Activated CD8-positive, alpha-beta memory T cell treated with anti-CD3 and anti-CD28 coated beads for 1 hour (primary cell): ENCODE measurements around the gene IGFBP1.

Source experiments
- DNase-seq, 2 donors: peaks; one replicate each; pipeline ENCODE4 v3.0.0-alpha.2; 2020; ENCODE audit warnings: low read depth in 1 of 2; ENCODE audit errors: extremely low read depth in 1 of 2

IGFBP1 gene

DNA sequence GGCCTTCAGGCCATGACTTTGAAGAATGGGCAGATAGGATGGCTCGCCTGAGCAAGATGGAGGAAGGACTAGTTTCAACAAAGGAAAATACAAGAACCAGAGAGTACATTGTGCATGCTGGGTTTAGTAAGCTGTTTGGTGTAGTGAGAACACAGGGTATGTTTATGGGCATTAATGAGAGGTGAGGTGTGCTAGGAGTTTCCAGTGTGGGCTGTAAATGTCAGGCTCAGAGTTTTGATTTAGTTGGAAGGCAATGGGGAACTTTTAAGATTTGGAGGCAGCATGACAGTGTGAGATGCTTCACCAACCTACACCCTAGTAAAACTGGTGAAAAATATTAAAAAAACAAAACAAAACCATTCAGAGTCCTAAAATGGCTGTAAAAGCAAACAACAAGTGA, 13.3 kb downstream of the IGFBP1 start:
- no peak for DNase-seq

DNA sequence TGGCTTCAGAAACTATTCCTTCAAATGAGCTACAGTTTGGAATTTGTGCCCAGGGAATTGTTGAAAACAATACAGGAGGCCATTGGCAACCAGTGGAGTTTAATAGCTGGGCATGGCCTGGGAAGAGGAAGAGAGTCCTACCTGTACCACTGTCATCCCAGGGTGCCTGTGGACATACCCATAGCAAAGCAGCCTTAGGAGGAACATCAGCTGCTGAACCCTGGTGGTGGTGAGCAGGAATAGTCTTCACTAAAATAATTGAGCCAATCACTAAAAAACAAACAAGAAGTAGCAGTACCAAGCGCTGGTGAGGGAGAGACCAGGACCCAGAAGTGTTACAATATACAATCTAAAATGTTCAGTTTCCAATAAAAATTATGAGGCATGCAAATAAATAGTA, 14.5 kb downstream of the IGFBP1 start:
- no peak for DNase-seq

DNA sequence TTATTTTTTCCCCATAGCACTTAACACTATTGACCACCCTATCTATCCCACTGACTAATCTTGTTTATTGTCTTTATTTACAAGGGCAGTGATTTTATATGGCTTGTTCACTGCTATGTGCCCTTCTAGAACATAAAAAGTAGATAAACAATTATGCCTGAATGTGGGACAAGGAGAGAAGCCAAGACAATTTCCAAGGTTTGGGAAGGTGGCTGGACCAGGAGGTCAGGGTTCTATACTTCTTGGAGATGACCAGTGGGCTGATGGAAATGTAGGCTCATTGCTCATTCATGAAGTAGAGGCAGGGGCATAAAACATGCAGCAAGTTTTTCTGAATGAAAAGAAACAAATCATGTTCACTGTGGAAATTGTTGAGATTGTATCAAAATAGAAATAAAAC, 21.3 kb downstream of the IGFBP1 start:
- no peak for DNase-seq

DNA sequence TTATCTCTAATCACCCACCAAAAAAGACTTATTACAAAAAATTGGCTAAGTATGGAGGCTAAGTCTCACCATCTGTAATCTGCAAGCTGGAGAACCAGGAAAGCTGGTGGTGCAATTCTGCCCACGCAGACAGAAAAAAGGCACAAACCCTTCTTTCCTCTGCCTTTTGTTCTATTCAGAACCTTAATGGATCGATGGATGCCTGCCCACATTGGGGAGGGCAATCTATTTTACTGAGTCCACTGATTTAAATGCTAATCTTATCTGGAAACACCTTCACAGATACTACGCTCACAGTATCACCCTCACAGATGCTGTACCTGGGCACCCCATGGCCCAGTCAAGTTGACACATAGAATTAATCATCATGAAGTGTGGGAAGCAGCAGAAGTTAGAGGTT, 22.6 kb downstream of the IGFBP1 start:
- DNase-seq = no peak

DNA sequence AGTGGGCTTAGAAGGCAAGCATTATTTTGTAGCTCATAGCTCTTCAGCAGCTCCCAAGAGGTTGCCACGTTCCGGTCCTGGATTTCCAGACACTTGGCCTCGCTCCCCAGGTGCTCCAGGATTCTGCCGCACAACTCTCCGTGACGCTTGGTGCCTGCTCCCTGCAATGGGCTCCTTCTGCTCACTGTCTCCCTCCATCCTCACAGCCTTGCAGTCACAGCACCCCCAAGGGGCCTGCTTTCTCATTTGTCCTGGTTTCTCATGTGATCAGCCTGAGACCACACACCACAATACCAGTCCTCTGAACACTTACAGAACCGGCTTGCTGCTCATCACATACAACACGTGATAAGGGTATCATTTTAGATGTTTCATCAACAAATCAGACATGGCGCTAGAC, 23.0 kb downstream of the IGFBP1 start:
- no peak for DNase-seq

DNA sequence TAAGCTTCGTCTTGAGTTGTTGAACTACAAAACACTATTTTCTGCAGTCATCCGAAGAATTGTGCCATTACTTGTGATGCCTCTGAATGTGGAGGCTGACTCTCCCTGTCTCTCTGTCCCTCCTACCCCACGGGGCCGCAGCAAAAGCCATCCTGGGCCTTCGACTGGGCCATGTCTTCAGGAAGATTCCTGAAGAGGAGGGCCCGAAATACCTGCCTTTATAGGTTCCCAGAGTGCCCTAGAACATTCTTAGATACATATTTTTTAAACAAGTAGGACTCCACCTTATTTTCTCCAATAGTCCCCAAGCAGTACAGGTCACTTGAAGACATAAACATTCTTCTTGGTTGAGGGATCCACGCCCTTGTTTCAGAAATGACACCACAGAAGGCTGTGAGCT, 24.7 kb downstream of the IGFBP1 start:
- no peak for DNase-seq

DNA sequence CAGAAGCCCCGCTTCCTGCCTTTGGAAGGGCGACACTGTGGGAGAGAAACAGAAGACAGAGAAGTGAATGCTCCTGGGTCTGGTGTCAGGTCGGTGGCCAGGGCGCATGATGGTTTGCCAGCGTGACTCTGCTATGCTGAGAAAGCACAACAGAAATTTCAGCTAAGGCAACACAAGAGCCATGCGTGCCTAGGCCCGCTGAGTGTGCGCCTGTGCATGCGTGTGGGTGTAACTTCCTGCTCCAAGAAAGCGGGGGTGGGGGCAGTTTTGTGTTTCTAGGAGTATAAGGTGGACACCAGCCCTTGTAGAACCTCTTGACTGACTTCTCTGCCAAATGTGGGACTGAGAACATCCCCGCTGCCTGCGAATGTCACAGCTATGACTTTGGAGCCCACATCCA, 26.6 kb downstream of the IGFBP1 start:
- DNase-seq = no peak

DNA sequence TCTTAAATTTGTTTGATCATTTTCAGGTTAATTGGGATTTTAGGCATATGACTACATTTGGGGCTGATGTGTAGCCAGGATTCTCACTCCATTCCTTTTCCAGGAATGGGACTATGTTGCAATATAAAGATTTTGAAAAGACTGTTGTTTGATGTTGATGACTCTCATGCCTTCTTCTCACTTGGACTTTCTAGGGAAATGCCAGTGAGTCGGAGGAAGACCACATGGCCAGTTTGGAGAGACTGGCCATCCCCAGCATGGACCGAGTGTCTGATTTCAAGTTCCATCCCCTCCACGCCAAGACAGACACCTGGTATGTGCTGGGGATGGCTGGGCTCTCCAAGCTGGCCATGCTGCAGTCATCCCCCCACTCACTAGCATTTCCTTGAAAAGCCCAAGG, 27.3 kb downstream of the IGFBP1 start:
- no peak for DNase-seq

DNA sequence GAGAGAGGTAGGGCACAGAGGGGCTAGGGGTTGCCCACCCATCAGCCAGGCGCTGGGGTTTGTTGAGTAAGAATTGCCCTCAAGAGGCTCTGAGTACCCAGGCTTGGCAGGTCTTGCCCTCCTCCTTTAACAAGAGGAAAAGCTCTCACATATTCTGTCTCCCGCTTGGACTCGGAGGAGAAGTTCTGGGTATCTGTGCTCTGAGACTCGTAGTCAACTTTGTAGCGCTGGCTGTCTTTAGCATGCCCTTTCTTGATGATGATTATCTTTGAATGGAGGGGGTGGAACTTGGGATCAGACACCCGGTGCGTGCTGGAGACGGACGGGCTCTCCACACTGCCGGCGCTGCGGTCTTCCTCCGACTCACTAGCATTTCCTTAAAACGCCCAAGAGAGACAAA, 28.8 kb downstream of the IGFBP1 start:
- DNase-seq = no peak

DNA sequence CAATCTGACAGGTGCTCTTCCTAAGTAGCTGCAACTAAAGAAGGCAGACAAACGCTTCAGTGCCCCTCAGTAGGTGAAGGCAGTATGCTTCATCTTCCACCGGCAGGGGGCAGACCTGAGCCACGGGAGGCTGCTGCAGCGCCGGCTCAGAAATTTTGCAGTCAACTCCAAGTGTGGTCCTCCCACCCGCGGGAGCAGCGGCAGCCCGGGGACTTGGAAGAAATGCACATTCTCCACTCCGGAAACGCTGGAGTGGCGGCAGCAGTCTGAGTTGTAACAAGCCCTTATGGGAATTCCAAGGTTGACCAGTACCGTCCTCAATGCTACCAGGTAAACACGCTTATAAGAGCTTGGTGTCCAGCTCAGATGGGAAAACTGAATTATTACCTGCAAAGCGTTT, 29.4 kb downstream of the IGFBP1 start:
- DNase-seq = peak in 1 of 2 donors; percentile 60

DNA sequence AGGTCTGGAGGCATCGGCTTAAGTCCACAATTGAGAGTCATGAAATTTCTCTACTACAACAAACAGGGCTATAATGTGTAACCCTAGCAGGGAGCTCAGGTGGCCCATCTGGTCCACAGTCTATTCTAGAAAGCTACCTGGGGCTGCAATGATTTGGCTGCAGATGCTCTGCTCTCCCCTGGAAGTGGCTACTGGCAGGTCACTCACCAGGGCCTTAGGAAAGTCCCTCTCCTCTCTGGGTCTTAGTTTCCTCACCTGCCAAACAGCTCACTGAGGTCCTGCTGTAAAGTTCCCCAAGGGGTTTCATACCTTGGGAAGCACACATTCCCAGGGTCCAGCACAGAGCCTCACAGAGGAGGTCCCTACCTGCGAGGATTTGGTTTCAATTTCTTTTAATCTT, 30.3 kb downstream of the IGFBP1 start:
- no peak for DNase-seq

DNA sequence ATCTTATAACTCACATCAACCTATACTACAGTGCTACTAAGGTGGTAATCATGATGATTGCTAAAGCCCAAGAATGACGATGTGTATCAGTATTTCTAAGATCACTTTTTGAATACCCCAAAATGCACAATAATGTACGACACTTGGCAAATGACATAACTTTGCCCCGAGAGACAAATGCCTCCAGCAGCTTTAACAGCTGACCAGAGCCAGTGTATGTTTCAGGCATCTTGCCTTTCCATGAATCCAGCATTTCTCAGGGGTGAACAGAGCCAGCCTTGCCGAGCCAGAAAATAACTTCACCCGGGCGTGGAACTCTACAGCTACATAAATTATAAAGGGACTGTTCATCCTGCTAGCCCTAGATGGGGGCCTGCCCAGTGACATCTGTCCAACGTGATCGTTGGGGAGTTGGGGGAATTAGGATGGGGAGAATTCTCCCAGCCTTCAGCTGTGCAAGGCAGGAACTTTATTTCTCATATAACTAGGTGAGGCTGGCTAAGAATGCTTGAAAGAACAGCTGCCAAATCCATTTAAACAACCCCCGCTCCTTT, 31.0 kb downstream of the IGFBP1 start:
- DNase-seq = no peak

DNA sequence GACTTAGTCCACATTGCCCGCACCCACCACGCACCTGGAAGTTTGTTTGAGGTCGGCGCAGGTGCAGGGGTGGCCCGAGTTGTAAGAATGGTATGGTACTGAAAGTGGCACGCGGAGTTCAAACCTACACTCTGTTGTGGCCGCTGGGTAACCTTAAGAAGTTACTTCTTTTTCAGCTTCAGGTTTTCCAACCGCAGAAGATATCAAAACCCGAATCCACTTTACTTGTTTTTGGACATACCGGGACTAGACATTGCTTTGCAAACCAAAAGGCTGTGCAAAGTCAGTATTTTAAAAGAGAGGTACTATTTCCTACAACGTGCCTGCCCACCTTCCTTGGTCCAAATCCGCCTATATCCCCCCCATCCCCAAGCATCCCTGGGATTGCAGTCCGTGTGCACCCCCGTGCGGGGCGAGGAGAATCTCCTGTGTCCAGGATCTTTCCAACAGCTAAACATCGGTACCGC, 31.7 kb downstream of the IGFBP1 start:
- DNase-seq = no peak

DNA sequence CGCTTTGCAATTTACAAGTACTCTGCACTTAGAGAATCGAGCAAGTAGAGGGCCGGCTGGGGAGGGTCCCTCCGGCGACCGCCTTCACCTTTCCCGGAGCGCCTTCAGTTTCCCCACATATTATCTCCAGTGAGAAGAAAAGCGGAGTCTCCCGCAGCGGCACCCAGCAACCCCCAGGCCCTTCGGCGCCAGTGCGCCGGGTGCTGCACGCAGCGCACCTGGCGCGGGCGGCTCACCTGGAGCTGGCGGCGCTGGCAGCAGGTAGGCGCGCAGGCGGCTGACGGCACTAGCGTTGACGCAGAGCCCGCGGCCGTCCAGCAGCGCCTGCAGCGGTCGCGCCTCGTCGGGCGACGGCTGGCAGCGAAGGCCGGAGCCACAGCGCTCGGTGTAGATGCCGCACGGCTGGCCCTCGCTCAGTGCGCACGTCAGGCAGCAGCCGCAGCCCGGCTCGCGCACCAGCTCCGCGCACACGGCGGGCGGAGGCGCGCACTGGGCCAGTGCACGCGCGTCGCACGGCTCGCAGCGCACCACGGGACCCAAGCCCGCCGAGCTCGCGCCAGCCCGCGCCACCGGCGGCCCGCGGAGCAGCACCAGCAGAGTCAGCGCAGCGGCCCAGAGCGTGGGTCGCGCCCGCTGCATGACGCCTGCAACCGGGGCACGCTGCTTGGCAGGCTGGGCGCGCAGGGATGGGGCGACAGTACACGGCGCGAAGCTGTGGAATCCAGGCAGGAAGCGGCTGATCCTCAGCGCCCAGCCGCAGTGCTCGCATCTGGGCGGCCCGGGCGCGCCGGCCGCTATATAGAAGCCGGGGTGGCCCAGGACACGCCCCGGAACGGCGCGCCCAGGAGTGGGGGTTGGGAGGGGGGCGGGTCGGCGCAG, 32.5 kb downstream of the IGFBP1 start, which contains the start of gene IGFBP3:
Gene IGFBP3, minus strand, starts transcription at position 771 of the 879 bp plus-strand sequence. Its CDS starts 132 bp downstream, at position 639.
- DNase-seq = no peak

DNA sequence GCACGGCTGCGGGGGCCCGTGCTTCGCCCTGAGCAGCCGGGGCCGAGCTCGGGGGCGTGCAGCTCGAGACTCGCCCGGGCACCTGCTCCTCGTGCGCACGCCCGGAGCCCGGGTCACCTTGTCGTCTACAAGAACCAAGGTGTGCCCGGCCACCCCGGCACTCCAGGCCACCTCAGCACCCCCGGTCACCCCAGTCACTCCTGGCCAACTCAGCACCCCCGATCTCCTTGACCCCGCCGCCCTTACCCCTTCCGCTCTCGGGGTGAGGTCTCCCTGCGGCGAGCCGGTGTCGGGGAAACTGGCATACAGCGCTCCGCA, 33.1 kb downstream of the IGFBP1 start:
- DNase-seq = no peak

DNA sequence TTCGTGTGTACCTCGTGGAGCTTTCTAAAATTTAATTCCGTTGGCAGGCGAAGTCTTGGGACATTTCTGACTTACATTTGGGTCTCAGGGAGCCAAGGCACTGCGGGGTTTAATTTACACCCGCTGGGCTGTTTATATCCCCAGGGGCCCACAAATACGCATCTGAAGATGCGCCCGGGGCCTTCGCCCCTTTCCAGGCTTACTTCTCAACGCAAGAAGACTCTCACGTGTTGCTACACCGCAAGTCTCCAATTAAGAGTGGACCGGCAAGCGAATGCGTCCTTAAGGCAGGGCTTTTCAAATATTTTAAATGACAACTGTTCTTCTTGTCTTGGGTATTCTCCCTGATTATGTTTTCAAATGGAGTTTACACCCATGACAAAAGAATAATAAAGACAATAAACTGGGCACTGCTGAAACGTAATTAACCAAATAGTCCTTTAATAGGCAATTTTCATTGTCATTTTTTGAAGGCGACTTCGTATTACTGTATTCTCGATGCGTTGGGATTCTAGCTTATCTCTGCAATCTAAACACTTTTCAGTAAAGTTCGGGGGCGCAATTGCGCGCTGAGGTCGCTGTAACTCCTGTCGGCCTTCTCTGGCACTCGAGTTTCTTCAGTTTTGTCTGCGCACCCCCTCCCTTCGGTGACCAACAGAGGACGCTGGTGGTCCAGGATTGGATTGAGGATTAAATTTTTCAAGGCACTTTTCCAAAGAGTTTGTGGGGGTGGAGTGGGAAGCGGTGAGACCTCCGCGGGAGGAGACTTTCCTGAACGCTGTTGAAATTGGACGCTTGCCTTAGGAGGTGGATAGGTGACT, 33.6 kb downstream of the IGFBP1 start:
- no peak for DNase-seq

DNA sequence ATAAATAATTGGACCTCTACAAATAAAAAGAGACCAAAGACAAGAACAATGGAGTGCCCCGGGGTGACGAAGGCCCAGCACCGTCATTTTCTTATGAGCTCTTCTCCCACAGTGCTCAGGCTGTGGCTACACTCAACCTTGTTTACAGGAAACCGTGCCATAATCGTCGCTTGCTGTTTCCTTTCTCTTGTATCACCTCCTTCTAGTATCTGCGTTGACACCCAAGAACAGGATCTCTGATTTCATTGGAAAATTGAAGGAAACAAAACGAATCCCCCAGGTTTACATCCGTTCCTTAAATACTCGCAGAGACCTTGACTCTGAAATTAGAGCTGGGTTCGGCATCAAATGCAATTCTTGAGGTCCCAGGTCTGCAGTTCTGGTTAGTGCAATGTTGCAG, 34.5 kb downstream of the IGFBP1 start:
- DNase-seq = no peak

DNA sequence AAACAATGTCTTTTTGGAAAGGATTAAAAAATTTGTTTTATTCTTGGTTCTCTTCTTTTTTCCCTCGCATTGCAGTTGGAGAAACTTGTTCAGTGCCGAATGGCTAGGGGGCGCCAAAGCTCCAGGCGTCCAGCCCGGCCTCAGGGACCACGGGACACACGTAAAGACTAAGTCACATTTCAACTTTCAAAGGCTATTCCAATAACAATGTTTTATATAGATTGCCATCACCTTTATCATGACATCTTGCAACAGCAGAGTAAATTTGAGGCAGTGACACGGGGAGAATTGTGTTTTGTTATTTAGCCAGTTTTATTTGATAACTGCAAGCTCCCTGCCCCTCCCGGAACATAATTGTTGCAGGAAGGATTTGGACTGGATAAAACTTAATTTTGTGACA, 35.0 kb downstream of the IGFBP1 start:
- peak in 1 of 2 donors; percentile 12 for DNase-seq

DNA sequence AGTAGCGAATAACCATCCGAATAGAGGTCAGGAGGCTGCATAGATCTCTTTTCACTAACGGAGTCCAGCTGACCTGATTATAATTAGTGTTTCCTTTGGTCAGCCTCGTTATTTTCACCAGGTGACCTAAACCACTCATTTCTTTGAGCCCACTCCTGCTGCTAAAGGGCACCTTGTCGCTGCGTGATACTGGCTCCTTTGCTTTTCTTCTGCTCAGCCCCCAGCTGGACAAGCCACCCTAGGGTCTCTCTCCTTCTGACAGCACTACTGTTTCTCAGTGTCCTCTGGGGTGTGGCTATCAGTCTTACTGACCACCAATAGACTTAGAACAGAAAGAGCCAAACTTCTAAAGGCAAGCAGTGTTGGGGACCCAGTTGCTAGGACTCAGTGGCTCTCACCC, 35.5 kb downstream of the IGFBP1 start:
- no peak for DNase-seq

DNA sequence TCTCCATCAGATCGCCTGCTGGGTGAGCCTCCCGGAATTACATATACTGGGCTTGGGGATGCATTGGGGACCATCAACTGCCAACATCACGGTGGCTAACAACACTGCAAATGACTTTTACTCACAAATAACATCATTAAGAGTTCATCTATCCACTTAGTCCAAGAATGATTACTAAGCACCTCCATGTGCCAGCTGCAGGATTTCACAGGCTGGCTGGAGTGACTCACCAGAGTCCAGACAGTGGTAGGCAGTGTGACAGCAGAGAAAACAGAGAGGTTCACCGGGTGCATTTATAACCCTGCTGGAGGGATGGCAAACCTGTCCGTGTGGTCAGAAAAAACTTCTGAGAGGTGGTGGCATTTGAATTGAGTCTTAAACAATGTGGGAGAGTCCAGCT, 36.0 kb downstream of the IGFBP1 start:
- DNase-seq = no peak

DNA sequence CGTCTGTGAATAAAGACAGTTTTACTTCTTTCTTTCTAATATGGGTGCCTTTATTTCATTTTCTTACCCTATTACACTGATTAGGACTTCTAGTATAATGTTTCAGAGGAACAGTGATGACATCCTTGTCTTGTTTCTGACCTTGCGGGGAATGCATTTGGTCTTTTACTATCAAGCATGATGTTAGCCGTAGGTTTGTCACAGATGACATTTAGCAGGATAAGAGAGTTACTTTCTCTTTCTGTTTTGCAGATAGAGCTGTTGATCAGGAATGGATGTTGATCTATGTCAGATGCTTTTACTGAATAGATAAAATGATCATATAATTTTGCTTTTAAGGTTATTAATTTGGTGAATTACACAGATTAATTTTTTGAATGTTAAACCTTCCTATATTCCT, 39.4 kb downstream of the IGFBP1 start:
- no peak for DNase-seq

DNA sequence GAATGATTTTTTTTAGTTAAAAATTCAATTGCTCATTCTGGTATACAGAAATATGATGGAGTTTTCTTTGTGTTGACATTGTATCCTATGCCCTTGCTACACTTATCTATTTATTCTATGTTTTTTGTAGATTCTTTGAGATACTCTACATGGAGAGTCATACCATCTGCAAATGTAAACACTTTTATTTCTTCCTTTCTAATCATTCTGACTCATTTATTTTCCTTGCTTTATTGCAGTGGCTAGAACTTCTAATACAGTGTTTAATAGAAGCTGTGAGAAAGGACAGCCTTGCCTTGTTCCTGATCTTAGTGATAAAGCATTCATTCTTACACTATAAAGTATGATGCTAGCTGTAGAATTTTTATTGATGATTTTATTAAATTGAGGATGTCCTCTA, 42.7 kb downstream of the IGFBP1 start:
- DNase-seq = no peak
